ENCODE measurements around the gene ARHGAP5.

DNA sequence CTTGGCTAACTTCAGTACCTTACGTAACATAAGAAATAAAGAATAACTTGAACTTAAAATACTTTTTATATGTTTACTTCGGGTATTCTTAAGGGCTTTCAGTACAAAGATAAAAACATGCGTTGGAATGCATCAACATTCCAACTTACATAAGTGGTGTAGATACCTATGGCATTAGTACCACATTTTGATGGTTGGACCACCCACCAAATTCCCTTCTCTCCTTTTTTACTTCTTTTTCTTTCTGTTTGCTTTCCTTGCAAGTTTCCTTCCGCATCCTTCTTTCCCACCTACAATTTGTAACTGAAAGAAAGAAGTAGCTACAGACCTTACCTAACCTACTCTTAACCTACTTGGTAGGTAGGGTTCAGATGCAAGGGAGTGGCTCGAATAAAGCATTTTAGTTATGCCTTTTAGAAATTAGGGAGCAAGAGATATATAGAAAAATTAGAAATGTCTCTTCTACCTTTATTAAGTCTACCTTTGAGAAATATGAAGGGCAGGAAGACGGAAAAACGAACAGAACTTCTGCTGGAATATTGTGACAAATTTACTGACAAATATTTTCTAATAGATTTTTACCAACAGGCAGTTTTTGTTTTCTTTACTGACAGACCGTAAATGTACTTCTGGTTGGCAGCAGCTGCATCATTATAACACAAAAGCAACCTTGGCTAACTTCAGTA, 2.1 kb upstream of the ARHGAP5 start:
- TF ChIP-seq CTCF (IDR thresholded peaks at IDR 0.05; ENCODE audit: insufficient read depth, low read depth, low read length) (no peak), EZH2 (IDR thresholded peaks at IDR 0.05; ENCODE audit: insufficient read depth, low read length) (no peak)
